HepG2 (cell line): ENCODE measurements around the gene RSPH4A. TPM values are rescaled to one million over a fixed set of nuclear protein-coding genes. Genes with fewer than 3 reads are reported as not detected.

Experiments
- ATAC-seq: fragments of 200-7000 bp; cut with Tn5 transposase; 3 replicates; pipeline ENCODE4 v1.9.1; 2020; ENCODE audit warnings: mild to moderate bottlenecking, moderate library complexity
- BruUV-seq: library from RNA; stranded (reverse); fragments of 400-500 nt; replicated peaks from 2 replicates; lab custom pipeline; 2021; lab: Mats Ljungman, UMichigan
- CTCF ChIA-PET: fragments of 300-600 bp; formaldehyde crosslinking; extraction: SDS; loops from one replicate; lab custom pipeline; 2021; ENCODE audit warnings: low total read pairs, inconsistent platforms, low intra/inter-chr PET ratio; lab: Yijun Ruan, JAX
- POLR2A ChIA-PET: fragments of 350-600 bp; sonication (Branson Sonifier 250); formaldehyde crosslinking; loops from one replicate; lab custom pipeline; 2020; ENCODE audit warnings: antibody characterized with exemption, inconsistent platforms; lab: Yijun Ruan, JAX
- DNase-seq: peaks from one replicate; pipeline ENCODE4 v3.0.0-alpha.2; 2015; ENCODE audit warnings: low spot score
- FAIRE-seq: peaks from 3 replicates; lab custom pipeline; 2011; peaks lifted over from hg19 to GRCh38; lab: Jason Lieb, UNC
- H2AFZ ChIP-seq: one replicate; pipeline ENCODE4 v1.6.1; 2011; ENCODE audit warnings: low read length, inconsistent platforms
- H3K27ac ChIP-seq: fragments of 300-600 bp; 3 replicates; pipeline ENCODE4 v1.8.0; 2011; ENCODE audit warnings: mixed run types, mild to moderate bottlenecking, mixed read lengths, low read length, inconsistent platforms; ENCODE audit not compliant: insufficient read depth; ENCODE audit errors: extremely low read length
- H3K27me3 ChIP-seq, 2 experiments: fragments of 200-600 bp in 1 of 2; 2 replicates in 1 of 2; 3 replicates in 1 of 2; pipeline versions ENCODE4 v1.6.0 to v1.8.0; 2011; ENCODE audit warnings: low read length in 2 of 2, mild to moderate bottlenecking in 2 of 2, moderate library complexity in 2 of 2, inconsistent platforms in 1 of 2; ENCODE audit not compliant: insufficient read depth in 2 of 2, control insufficient read depth in 1 of 2
- H3K36me3 ChIP-seq, 2 experiments: fragments of 200-600 bp in 1 of 2; replicated peaks in 1 of 2; 2 replicates in 1 of 2; 3 replicates in 1 of 2; pipeline versions ENCODE4 v1.5.1 to v1.8.0; 2011; ENCODE audit warnings: low read length in 2 of 2, inconsistent platforms in 1 of 2; ENCODE audit not compliant: insufficient read depth in 2 of 2, control insufficient read depth in 1 of 2
- H3K4me1 ChIP-seq: 2 replicates; pipeline ENCODE4 v1.5.1; 2012; ENCODE audit warnings: low read length, inconsistent platforms; ENCODE audit not compliant: insufficient read depth
- H3K4me2 ChIP-seq: 2 replicates; pipeline ENCODE4 v1.6.0; 2011; ENCODE audit warnings: low read depth, low read length, inconsistent platforms
- H3K4me3 ChIP-seq, 3 experiments: fragments of 200-600 bp in 1 of 3; sonication (generic), shearing (Covaris generic) in 1 of 3; replicated peaks in 1 of 3; 2 replicates each; pipeline ENCODE4 v1.5.1; 2011 to 2016; ENCODE audit warnings: low read length in 3 of 3, inconsistent platforms in 2 of 3, low read depth in 2 of 3, mild to moderate bottlenecking in 2 of 3, control low read depth in 1 of 3, mixed read lengths in 1 of 3; ENCODE audit not compliant: insufficient read depth in 1 of 3
- H3K79me2 ChIP-seq: one replicate; pipeline ENCODE4 v1.6.1; 2011; ENCODE audit warnings: low read length, inconsistent platforms; ENCODE audit not compliant: insufficient read depth
- H3K9ac ChIP-seq: 2 replicates; pipeline ENCODE4 v1.6.0; 2011; ENCODE audit warnings: mild to moderate bottlenecking, low read depth, low read length, inconsistent platforms; ENCODE audit not compliant: insufficient read depth
- H3K9me3 ChIP-seq: 2 replicates; pipeline ENCODE4 v1.5.1; 2012; ENCODE audit warnings: mild to moderate bottlenecking, low read length
- H4K20me1 ChIP-seq: 2 replicates; pipeline ENCODE4 v1.6.0; 2011; ENCODE audit warnings: inconsistent platforms, mild to moderate bottlenecking, low read length, moderate library complexity; ENCODE audit not compliant: insufficient read depth
- CHCHD3 ChIP-seq: sonication (generic); formaldehyde crosslinking; IDR thresholded peaks from 2 replicates; pipeline ENCODE4 v1.8.0; 2022; ENCODE audit warnings: mild to moderate bottlenecking, missing genetic modification reagents, moderate library complexity
- GRHL1 ChIP-seq: sonication (generic); formaldehyde crosslinking; conservative IDR thresholded peaks from 2 replicates; pipeline ENCODE4 v1.8.0; 2022; ENCODE audit warnings: missing genetic modification reagents
- HNRNPK ChIP-seq: fragments of 200-400 bp; formaldehyde crosslinking; IDR thresholded peaks from 2 replicates; pipeline ENCODE4 v1.6.1; 2018; ENCODE audit warnings: low read length, low read depth, moderate library complexity, mild to moderate bottlenecking; ENCODE audit not compliant: poor library complexity, severe bottlenecking
- KLF16 ChIP-seq, 2 experiments: sonication (generic) in 1 of 2; formaldehyde crosslinking in 1 of 2; IDR thresholded peaks; 2 replicates each; pipeline versions ENCODE4 v1.6.1 to v1.8.0; 2016 to 2023; ENCODE audit warnings: missing genetic modification reagents in 2 of 2, missing compliant biosample characterization in 1 of 2
- MAFF ChIP-seq: IDR thresholded peaks from 2 replicates; pipeline ENCODE4 v1.6.1; 2011; ENCODE audit warnings: low read depth, low read length, improper control_type of control experiment
- MAFK ChIP-seq, 2 experiments: IDR thresholded peaks in 1 of 2; conservative IDR thresholded peaks in 1 of 2; 2 replicates each; pipeline ENCODE4 v1.6.1; 2011; ENCODE audit warnings: improper control_type of control experiment in 2 of 2, low read length in 2 of 2
- NFE2L2 ChIP-seq: fragments of 150-350 bp; IDR thresholded peaks from 2 replicates; pipeline ENCODE4 v1.6.1; 2014; ENCODE audit warnings: low read length
- RARG ChIP-seq: sonication (generic); formaldehyde crosslinking; IDR thresholded peaks from 2 replicates; pipeline ENCODE4 v1.4.0; 2020; ENCODE audit warnings: low read depth, mild to moderate bottlenecking, missing genetic modification reagents
- SRF ChIP-seq: IDR thresholded peaks from 2 replicates; pipeline ENCODE4 v1.6.1; 2011; ENCODE audit warnings: mild to moderate bottlenecking, low read depth, low read length, moderate library complexity
- ZNF33B ChIP-seq: sonication (generic); formaldehyde crosslinking; IDR thresholded peaks from 2 replicates; pipeline ENCODE4 v1.5.1; 2020; ENCODE audit warnings: mild to moderate bottlenecking, missing genetic modification reagents
- ZNF800 ChIP-seq: sonication (generic); formaldehyde crosslinking; IDR thresholded peaks from 2 replicates; pipeline ENCODE4 v1.4.0; 2020; ENCODE audit warnings: missing genetic modification reagents
- WGBS: methylation state at CpG from one replicate; pipeline ENCODE4 v1.1.6; 2017; ENCODE audit warnings: low lambda C conversion rate; 5-methylcytosine and 5-hydroxymethylcytosine counted together
- in situ Hi-C: cut with HindIII; loops from 2 replicates; pipeline ENCODE4 v1.10.0; 2017; ENCODE audit warnings: low pct_unique_long_range_greater_than_20kb; ENCODE audit not compliant: extremely low pct_ligation_motif_present
- intact Hi-C: fragments of 100-400 bp; cut with micrococcal nuclease; formaldehyde crosslinking; loops from one replicate; pipeline ENCODE4 v1.10.0; 2022; ENCODE audit not compliant: unreplicated experiment
- polyA plus RNA-seq, 8 experiments: library from polyadenylated mRNA; depleted of rRNA in 3 of 8; stranded (reverse) in 7 of 8; unstranded in 1 of 8; fragments of >200 nt; fragmentation: Illumina TruSeq in 4 of 8; extraction: Trizol in 4 of 8; gene quantifications; 2 replicates each; pipeline versions ENCODE4 v1.2.1 to v1.2.3, GENCODE V29; 2011 to 2016; ENCODE audit warnings: low read depth in 4 of 8, missing spikeins in 1 of 8, mixed read lengths in 1 of 8; ENCODE audit not compliant: insufficient read depth in 1 of 8
- total RNA-seq, 5 experiments: library from RNA; depleted of rRNA; stranded (reverse); fragments of >200 nt; fragmentation: Illumina TruSeq; extraction: Trizol; gene quantifications; 2 replicates each; pipeline ENCODE4 v1.2.3, GENCODE V29; 2016; ENCODE audit warnings: low read depth in 1 of 5

Gene RSPH4A
- total and polyA plus RNA-seq, 2 of the 13 experiments (the other 11 are each of a cell fraction or from before 2014, with no cell fraction given) = 0.24 to 0.40 TPM

GRCh38 chr6:116616737-116617053 lies 416 bp downstream of the RSPH4A start (continued):
- no peak for TF ChIP-seq ZNF800 (CRISPR knock-in tag)

- Histone ChIP-seq H3K4me1 (peaks cover 10% of the 10 kb centered on the region; the same call in 1 of the 2 replicates), H3K79me2 (no peaks in the 10 kb centered on the region)
- TF ChIP-seq MAFK (conservative IDR thresholded peaks at IDR 0.05 in 1 of 2, IDR thresholded peaks at IDR 0.05 in 1 of 2; ENCODE audit: low read length in 2 of 2) = peak; percentile 57 to 64
- TF ChIP-seq GRHL1 (CRISPR knock-in tag) = no peak
- TF ChIP-seq NFE2L2 = peak; percentile 39; the same call in 1 of the 2 replicates
- no peak for TF ChIP-seq HNRNPK
- 0 out of 2 replicates have a peak, but pooled peaks have one; percentile 27 for TF ChIP-seq MAFF
- no peak for TF ChIP-seq KLF16 (CRISPR knock-in tag; IDR thresholded peaks at IDR 0.05)
- no peak for TF ChIP-seq RARG (CRISPR knock-in tag)
- TF ChIP-seq CHCHD3 (CRISPR knock-in tag) = no peak
- 0 out of 2 replicates have a peak, but pooled peaks have one; percentile 30 for TF ChIP-seq SRF
- TF ChIP-seq ZNF33B (CRISPR knock-in tag) = no peak
- TF ChIP-seq, all 625 proteins: peak for 4
- no peaks in the 10 kb centered on the region for H3K36me3 ChIP-seq
- no peak overlapping the region for H3K9ac ChIP-seq
- H3K9me3 ChIP-seq = no peaks in the 10 kb centered on the region
- DNase-seq (peak; percentile 30), ATAC-seq (peak; percentile 52), FAIRE-seq (no peak)
- ChIA-PET CTCF (no interaction called here), POLR2A (no interaction called here)
- in situ Hi-C loops = no loop called here
- H2AFZ ChIP-seq = no peak overlapping the region
- 44% methylated on average over 3 of the region's 3 CpGs for WGBS
- H3K4me2 ChIP-seq = no peak overlapping the region
- H3K27ac ChIP-seq = no peak overlapping the region
- no TSS peak for BruUV-seq
- H3K27me3 ChIP-seq = no peaks in the 10 kb centered on the region
- H4K20me1 ChIP-seq = no peaks in the 10 kb centered on the region
- no peak overlapping the region for H3K4me3 ChIP-seq
- intact Hi-C loops = no loop called here
These were observed 7.9 kb downstream of the RSPH4A start for GRCh38 chr6:116624036-116624805.
